GM15510 (cell line): ENCODE results near the gene WDSUB1.

ENCODE experiments used
- POLR2A ChIP-seq: IDR thresholded peaks from 3 replicates; pipeline ENCODE4 v1.6.1; 2011; ENCODE audit warnings: borderline replicate concordance; ENCODE audit not compliant: insufficient read length; ENCODE audit errors: extremely low read depth

Gene WDSUB1

GRCh38 chr2:159279700-159280099 lies 6.8 kb downstream of the WDSUB1 start:
- no peak for TF ChIP-seq POLR2A

GRCh38 chr2:159275111-159275510 lies 11.4 kb downstream of the WDSUB1 start:
- no peak for TF ChIP-seq POLR2A

- no peak for TF ChIP-seq POLR2A
Measured at GRCh38 chr2:159272156-159272555, 14.3 kb downstream of the WDSUB1 start.

- TF ChIP-seq POLR2A = no peak
Measured at GRCh38 chr2:159270744-159271379, 15.6 kb downstream of the WDSUB1 start.

GRCh38 chr2:159267921-159268320 lies 18.6 kb downstream of the WDSUB1 start:
- no peak for TF ChIP-seq POLR2A

- no peak for TF ChIP-seq POLR2A
Measured at GRCh38 chr2:159266554-159266953, 19.9 kb downstream of the WDSUB1 start.

GRCh38 chr2:159265171-159265576 lies 21.3 kb downstream of the WDSUB1 start:
- no peak for TF ChIP-seq POLR2A

GRCh38 chr2:159262904-159263303 lies 23.6 kb downstream of the WDSUB1 start:
- TF ChIP-seq POLR2A = no peak

- TF ChIP-seq POLR2A = no peak
Measured at GRCh38 chr2:159262226-159262625, 24.3 kb downstream of the WDSUB1 start.

- TF ChIP-seq POLR2A = no peak
Measured at GRCh38 chr2:159256159-159256558, 30.3 kb downstream of the WDSUB1 start.

- no peak for TF ChIP-seq POLR2A
Measured at GRCh38 chr2:159252905-159253304, 33.6 kb downstream of the WDSUB1 start.

GRCh38 chr2:159251296-159252173 lies 35.0 kb downstream of the WDSUB1 start:
- TF ChIP-seq POLR2A = no peak

- TF ChIP-seq POLR2A = no peak
Measured at GRCh38 chr2:159249990-159250715, 36.4 kb downstream of the WDSUB1 start.

GRCh38 chr2:159246325-159246988 lies 40.0 kb downstream of the WDSUB1 start:
- no peak for TF ChIP-seq POLR2A

GRCh38 chr2:159243529-159243928 lies 43.0 kb downstream of the WDSUB1 start:
- TF ChIP-seq POLR2A = no peak
